ENCODE measurements around the gene MUC12.
"Not testable (repeated sequence)": the region's sequence is repeated elsewhere in the genome, so short reads cannot be mapped to it uniquely, and the experiment has no call there.

Gene MUC12

GRCh38 chr7:100963386-100963785 lies 6.0 kb upstream of the MUC12 start:
- DNase-seq = no peak

- no peak for DNase-seq
Observed at GRCh38 chr7:100963874-100964273, 5.5 kb upstream of the MUC12 start.

DNA sequence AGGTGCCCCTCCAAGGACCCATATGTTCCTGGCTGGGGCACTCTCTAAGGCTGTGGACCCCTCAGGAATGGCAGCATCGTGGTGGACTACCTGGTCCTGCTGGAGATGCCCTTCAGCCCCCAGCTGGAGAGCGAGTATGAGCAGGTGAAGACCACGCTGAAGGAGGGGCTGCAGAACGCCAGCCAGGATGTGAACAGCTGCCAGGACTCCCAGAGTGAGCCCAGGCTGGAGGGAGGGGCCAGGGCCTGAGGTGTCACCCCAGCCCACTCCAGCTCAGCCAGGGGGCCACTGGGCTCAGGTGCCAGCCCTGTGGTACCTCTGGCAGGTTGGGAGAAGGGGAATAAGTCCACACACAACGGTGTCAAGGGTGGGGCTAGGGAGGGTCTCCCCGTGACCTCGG lies 4.7 kb upstream of the MUC12 start:
- no peak for DNase-seq

DNA sequence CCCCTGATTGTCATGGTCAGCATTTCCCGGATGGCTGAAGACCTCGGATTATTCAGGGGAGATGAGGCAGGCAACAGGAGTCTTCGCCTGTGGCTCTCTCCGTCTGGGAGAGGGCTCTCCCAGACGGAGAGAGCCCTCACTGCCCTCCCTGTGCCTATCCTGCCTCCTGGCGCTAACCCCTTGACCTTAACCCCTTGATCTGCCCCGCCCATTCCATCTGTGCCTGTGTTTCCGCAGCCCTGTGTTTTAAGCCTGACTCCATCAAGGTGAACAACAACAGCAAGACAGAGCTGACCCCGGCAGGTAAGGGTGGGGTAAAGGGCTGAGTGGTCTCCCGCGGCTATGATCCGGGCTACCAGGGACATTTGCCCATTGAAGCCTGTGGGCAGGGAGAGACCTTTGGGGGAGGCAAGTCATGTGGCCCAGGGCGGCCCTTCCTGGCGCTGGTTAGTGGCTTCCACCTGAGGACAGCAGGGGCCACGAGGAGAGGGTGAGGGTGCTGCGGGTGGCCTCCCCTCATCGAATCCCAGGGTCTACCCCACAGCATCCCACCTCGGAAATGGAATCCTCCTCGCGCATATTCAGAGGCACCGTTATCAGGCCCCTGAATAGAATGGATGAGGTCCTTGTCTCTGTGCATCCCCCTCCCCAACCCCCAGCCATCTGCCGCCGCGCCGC lies 4.2 kb upstream of the MUC12 start:
- DNase-seq = no peak

GRCh38 chr7:100965723-100966541 lies 3.4 kb upstream of the MUC12 start:
- DNase-seq = no peak

- no peak for DNase-seq
Observed at GRCh38 chr7:100966542-100967291, 2.6 kb upstream of the MUC12 start.

DNA sequence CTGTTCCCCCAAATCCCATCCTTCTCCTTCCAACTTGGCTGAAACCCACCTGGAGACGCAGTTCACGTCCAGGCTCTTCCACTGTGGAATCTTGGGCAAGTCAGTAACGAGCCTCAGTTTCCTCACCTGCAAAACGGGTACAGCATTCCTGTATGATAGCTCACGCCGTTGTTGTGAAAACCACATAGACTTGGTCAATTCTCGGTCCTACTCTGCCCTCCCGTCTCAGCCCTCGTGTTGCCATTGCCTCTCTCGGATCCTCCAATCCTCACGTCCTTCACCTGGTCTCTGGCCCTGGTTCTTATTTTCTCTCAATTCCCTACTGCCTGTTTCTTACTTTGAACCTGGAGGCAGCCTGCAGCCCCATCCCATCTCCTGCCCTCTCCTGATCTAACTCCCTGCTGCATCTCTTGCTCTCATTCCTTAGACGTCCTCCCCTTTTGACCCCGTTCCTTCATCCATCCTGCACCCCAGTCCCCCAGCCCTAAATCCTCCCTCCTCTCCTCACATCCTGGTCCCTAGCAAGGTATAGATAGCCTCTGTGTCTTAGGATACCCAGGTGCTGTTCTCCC lies 2.0 kb upstream of the MUC12 start:
- no peak for DNase-seq

DNA sequence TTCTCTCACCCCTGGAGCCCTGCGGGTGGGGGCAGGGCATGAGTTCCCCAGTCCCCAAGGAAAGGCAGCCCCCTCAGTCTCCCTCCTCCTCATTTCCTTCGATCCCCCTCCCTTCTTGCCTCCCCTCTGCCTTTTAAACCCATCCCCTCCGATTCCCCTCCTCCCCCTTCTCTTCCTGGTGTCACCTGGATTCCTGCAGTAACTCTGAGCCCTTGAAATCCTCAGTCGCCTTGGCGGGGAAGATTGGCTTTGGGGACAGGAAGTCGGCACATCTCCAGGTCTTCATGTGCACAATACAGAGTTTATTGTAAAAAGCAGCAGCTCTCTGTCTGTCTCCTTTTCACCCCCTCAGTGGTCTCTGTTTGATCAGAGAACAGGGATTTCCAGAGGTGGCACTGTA lies 1.3 kb upstream of the MUC12 start:
- no peak for DNase-seq

DNA sequence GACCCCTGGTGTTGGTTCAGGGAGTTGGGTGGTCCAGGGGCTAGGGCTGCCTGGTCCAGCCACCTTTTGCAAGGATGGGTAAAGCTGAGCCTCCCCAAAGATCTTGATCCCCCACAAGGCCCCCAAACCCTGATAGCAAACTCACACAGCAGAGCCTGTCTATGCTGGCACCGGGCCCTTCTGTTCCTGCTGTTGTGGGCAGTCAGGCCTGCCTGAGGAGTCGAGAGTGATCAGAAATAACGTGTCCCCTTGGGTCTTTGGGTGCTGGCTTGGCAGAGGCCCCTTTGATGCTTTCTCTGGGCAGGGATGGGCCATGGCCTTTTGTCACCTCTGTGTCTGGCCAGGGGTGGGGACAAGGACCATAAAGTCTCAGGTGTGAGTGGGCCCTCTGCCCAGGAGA lies 715 bp upstream of the MUC12 start:
- DNase-seq = no peak

DNA sequence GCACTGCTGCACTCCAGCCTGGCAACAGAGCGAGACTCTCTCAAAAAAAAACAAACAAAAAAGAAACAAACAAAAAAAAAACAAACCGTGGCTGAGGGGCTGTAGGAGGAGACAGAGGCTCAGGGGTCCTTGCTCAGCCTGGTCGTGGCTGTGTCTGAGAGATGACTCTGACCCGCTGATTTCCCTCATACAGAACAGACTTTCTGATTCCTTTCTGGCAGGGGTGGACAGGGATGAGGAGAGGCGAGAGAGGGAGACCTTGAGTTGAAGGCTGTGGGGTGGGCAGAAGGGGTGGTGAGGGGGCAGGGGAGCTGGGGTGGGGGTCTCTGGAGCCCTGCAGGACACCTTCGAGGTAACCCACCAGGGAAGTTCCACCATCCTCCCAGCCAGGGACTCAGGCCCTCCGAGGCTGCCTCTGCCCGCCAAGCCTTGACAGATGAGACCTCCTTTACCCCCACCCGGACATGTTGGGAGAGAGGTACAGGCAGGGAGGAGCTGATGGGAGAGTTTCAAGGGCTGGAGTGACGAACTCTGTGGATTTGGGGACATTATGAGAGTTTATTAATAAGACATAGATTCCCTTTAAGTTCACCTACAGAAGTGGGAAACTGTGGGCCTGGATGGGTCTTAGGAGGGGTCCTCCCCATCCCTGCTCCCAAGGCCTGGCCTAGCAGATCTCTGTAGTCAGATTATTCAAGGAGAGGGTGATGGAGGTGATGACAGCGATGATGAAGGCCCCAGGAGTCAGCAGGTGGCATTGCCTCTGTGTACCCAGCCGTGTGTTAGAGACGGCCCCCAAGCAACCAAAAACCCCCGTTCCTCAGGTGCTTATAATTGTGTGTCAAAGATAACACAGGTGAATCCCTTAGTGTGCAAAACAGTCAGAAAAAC lies 2.0 kb downstream of the MUC12 start:
- DNase-seq = no peak

GRCh38 chr7:100972002-100972347 lies 2.6 kb downstream of the MUC12 start:
- no peak for DNase-seq

DNA sequence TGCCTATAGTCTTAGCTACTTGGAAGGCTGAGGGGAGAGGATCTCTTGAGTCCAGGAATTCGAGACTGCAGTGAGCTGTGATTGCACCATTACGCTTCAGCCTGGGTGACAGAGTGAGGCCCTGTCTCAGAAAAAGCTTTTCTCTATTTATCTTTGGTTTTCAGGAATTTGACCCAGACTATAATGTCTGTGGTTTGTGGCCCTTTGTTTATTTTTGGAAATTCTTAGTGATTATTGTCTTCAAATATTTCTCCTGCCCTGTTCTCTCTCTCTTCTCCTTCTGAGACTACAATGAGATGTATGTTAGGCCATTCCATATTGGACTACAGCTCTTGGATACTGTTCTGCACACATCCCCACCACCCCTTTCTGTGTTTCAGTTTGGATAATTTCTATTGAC lies 4.7 kb downstream of the MUC12 start:
- no peak for DNase-seq

- no peak for DNase-seq
Observed at GRCh38 chr7:100975371-100975821, 6.0 kb downstream of the MUC12 start.

DNA sequence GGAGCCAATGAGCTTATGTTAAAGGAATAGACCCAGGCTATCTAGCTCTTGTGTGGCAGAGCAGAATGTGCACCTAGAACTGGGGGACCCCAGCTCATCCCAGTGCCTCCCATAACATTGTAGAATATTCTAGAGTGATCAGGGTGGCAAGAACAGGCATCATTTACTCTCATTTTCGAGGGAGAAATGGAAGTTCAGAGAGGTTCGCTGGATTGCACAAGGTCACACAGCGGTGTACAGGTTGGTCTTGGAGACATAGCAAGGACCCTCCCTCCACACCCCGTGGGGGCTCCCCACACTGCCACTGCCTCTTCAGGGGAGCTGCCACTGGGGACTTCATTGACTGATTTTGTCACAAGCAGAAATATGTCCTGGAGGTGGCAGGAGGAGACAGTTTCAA lies 8.9 kb downstream of the MUC12 start:
- no peak for DNase-seq

GRCh38 chr7:100983451-100984187 lies 14.3 kb downstream of the MUC12 start:
- no peak for DNase-seq

- DNase-seq = not testable (repeated sequence)
Observed at GRCh38 chr7:100984241-100984918, 15.0 kb downstream of the MUC12 start.

DNA sequence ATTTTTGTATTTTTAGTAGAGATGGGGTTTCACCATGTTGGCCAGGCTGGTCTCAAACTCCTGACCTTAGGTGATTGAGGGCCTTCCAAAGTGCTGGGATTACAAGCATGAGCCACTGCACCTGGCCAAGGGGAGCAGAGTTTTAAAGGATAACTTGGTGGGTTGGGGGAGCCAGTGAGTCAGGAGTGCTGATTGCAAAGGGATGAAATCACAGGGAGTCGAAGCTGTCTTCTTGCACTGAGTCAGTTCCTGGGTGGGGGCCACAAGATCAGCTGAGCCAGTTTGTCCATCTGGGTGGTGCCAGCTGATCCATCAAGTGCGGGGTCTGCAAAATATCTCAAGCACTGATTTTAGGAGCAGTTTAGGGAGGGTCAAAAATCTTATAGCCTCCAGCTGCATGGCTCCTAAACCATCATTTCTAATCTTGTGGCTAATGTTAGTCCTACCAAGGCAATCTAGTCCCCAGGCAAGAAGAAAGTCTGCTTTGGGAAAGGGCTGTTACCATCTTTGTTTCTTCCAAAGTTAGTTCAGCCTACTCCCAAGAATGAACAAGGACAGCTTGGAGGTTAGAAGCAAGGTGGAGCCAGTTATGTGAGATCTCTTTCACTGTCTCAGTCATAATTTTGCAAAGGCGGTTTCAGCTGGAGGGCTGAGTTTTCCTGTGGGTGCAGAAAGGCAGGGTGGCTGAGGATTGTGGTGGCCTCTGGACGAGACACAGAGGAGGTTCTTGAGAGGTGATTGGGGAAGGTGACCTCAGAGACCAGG lies 15.8 kb downstream of the MUC12 start:
- DNase-seq = not testable (repeated sequence)

DNA sequence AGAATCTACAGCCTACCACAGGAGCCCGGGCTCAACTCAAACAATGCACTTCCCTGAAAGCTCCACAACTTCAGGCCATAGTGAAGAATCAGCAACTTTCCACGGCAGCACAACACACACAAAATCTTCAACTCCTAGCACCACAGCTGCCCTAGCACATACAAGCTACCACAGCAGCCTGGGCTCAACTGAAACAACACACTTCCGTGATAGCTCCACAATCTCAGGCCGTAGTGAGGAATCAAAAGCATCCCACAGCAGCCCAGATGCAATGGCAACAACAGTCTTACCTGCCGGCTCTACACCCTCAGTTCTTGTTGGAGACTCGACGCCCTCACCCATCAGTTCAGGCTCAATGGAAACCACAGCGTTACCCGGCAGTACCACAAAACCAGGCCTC lies 22.3 kb downstream of the MUC12 start:
- DNase-seq = no peak

- not testable (repeated sequence) for DNase-seq
Observed at GRCh38 chr7:100992280-100992679, 22.9 kb downstream of the MUC12 start.

DNA sequence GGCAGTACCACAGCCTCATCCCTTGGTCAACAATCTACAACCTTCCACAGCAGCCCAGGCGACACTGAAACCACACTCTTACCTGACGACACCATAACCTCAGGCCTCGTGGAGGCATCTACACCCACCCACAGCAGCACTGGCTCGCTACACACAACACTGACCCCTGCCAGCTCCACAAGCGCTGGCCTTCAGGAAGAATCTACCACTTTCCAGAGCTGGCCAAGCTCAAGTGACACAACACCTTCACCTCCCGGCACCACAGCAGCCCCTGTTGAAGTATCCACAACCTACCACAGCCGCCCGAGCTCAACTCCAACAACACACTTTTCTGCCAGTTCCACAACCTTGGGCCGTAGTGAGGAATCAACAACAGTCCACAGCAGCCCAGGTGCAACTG lies 25.3 kb downstream of the MUC12 start:
- not testable (repeated sequence) for DNase-seq
